H9 (cell line): ENCODE measurements around the gene SF3A2. TPM values are rescaled to one million over a fixed set of nuclear protein-coding genes. Genes with fewer than 3 reads are reported as not detected.

Source experiments
- DNase-seq: peaks from one replicate; pipeline ENCODE4 v3.0.0-alpha.2; 2017
- H2AFZ ChIP-seq: one replicate; pipeline ENCODE4 v1.6.1; 2013; ENCODE audit warnings: mild to moderate bottlenecking, low read length, control low read depth, moderate library complexity
- H2AK5ac ChIP-seq: 2 replicates; pipeline ENCODE4 v1.6.1; 2013; ENCODE audit warnings: low read length, control low read depth, mixed read lengths; ENCODE audit not compliant: insufficient read length
- H2BK120ac ChIP-seq: one replicate; pipeline ENCODE4 v1.6.1; 2013; ENCODE audit warnings: low read depth, mild to moderate bottlenecking, low read length, control low read depth, inconsistent platforms; ENCODE audit not compliant: poor library complexity, severe bottlenecking
- H2BK12ac ChIP-seq: 2 replicates; pipeline ENCODE4 v1.6.1; 2013; ENCODE audit warnings: low read length, control low read depth, mixed read lengths, low read depth; ENCODE audit not compliant: insufficient read length
- H2BK15ac ChIP-seq: 2 replicates; pipeline ENCODE4 v1.6.1; 2013; ENCODE audit warnings: low read depth, low read length, control low read depth
- H2BK20ac ChIP-seq: one replicate; pipeline ENCODE4 v1.6.1; 2013; ENCODE audit warnings: low read depth, mild to moderate bottlenecking, low read length, control low read depth, inconsistent platforms; ENCODE audit not compliant: poor library complexity, severe bottlenecking
- H2BK5ac ChIP-seq: 2 replicates; pipeline ENCODE4 v1.6.1; 2013; ENCODE audit warnings: low read length, control low read depth, mixed read lengths; ENCODE audit not compliant: insufficient read length
- H3K14ac ChIP-seq: 2 replicates; pipeline ENCODE4 v1.6.1; 2013; ENCODE audit warnings: low read length, control low read depth; ENCODE audit not compliant: insufficient read depth
- H3K18ac ChIP-seq: 2 replicates; pipeline ENCODE4 v1.6.1; 2013; ENCODE audit warnings: low read depth, mild to moderate bottlenecking, mixed read lengths, low read length, control low read depth; ENCODE audit not compliant: insufficient read length
- H3K23ac ChIP-seq: 2 replicates; pipeline ENCODE4 v1.6.1; 2013; ENCODE audit warnings: low read length, control low read depth, mixed read lengths, low read depth; ENCODE audit not compliant: insufficient read length
- H3K23me2 ChIP-seq: 2 replicates; pipeline ENCODE4 v1.6.1; 2013; ENCODE audit warnings: low read depth, mild to moderate bottlenecking, mixed read lengths, low read length, control low read depth; ENCODE audit not compliant: insufficient read length, poor library complexity, severe bottlenecking
- H3K27ac ChIP-seq: 2 replicates; pipeline ENCODE4 v1.5.1; 2013; ENCODE audit warnings: low read length, control low read depth, mixed read lengths, low read depth; ENCODE audit not compliant: insufficient read length
- H3K27me3 ChIP-seq: 2 replicates; pipeline ENCODE4 v1.6.1; 2013; ENCODE audit warnings: low read length, control low read depth, inconsistent platforms; ENCODE audit not compliant: insufficient read depth
- H3K4ac ChIP-seq: 2 replicates; pipeline ENCODE4 v1.6.1; 2013; ENCODE audit warnings: low read depth, mild to moderate bottlenecking, control low read depth, inconsistent platforms, low read length, moderate library complexity
- H3K4me1 ChIP-seq: 2 replicates; pipeline ENCODE4 v1.6.1; 2013; ENCODE audit warnings: low read length, control low read depth, inconsistent platforms; ENCODE audit not compliant: insufficient read depth
- H3K4me2 ChIP-seq: 2 replicates; pipeline ENCODE4 v1.6.1; 2013; ENCODE audit warnings: low read length, control low read depth, mixed read lengths; ENCODE audit not compliant: insufficient read length, insufficient read depth
- H3K56ac ChIP-seq: 2 replicates; pipeline ENCODE4 v1.6.1; 2013; ENCODE audit warnings: low read depth, mild to moderate bottlenecking, mixed read lengths, low read length, control low read depth; ENCODE audit not compliant: insufficient read length
- H3K79me1 ChIP-seq: 2 replicates; pipeline ENCODE4 v1.6.1; 2013; ENCODE audit warnings: low read depth, mild to moderate bottlenecking, moderate library complexity, low read length, control low read depth, inconsistent platforms; ENCODE audit not compliant: insufficient read depth, poor library complexity, severe bottlenecking
- H3K79me2 ChIP-seq: 2 replicates; pipeline ENCODE4 v1.6.1; 2013; ENCODE audit warnings: low read length, control low read depth, inconsistent platforms; ENCODE audit not compliant: insufficient read depth
- H3K9ac ChIP-seq: 2 replicates; pipeline ENCODE4 v1.6.1; 2013; ENCODE audit warnings: low read length, control low read depth, mixed read lengths; ENCODE audit not compliant: insufficient read length; ENCODE audit errors: extremely low read depth
- H3K9me3 ChIP-seq: one replicate; pipeline ENCODE4 v1.6.1; 2013; ENCODE audit warnings: low read depth, low read length, inconsistent platforms; ENCODE audit not compliant: control insufficient read depth
- H3T11ph ChIP-seq: one replicate; pipeline ENCODE4 v1.6.1; 2013; ENCODE audit warnings: mild to moderate bottlenecking, low read length, control low read depth, inconsistent platforms
- H4K20me1 ChIP-seq: one replicate; pipeline ENCODE4 v1.6.1; 2013; ENCODE audit not compliant: control insufficient read depth, insufficient read length, insufficient read depth
- H4K5ac ChIP-seq: 2 replicates; pipeline ENCODE4 v1.6.1; 2013; ENCODE audit warnings: low read depth, mild to moderate bottlenecking, mixed read lengths, low read length, control low read depth; ENCODE audit not compliant: insufficient read length
- H4K8ac ChIP-seq: replicated peaks from 2 replicates; pipeline ENCODE4 v1.6.1; 2013; ENCODE audit warnings: low read length, control low read depth, mixed read lengths, low read depth; ENCODE audit not compliant: insufficient read length
- H4K91ac ChIP-seq: 2 replicates; pipeline ENCODE4 v1.6.1; 2013; ENCODE audit warnings: low read depth, mild to moderate bottlenecking, moderate library complexity, mixed read lengths, low read length, control low read depth; ENCODE audit not compliant: insufficient read length
- H3K27ac Mint-ChIP-seq, 3 experiments: 2 replicates in 2 of 3; 3 replicates in 1 of 3; pipeline ENCODE4 v1.8.0; 2020 to 2021; ENCODE audit warnings: mixed read lengths in 3 of 3, mild to moderate bottlenecking in 1 of 3, moderate library complexity in 1 of 3
- H3K27me3 Mint-ChIP-seq: 2 replicates; pipeline ENCODE4 v1.8.0; 2021; ENCODE audit warnings: low read depth, mild to moderate bottlenecking, moderate library complexity, mixed read lengths
- H3K36me3 Mint-ChIP-seq, 3 experiments: 2 replicates in 2 of 3; 3 replicates in 1 of 3; pipeline ENCODE4 v1.8.0; 2020 to 2021; ENCODE audit warnings: low read depth in 3 of 3, mixed read lengths in 3 of 3; ENCODE audit not compliant: insufficient read depth in 1 of 3
- H3K4me1 Mint-ChIP-seq, 2 experiments: 2 replicates each; pipeline ENCODE4 v1.8.0; 2020; ENCODE audit warnings: mixed read lengths in 2 of 2
- H3K4me3 Mint-ChIP-seq, 2 experiments: 2 replicates in 1 of 2; 3 replicates in 1 of 2; pipeline ENCODE4 v1.8.0; 2020 to 2021; ENCODE audit warnings: mild to moderate bottlenecking in 2 of 2, mixed read lengths in 2 of 2, moderate library complexity in 1 of 2
- H3K9me3 Mint-ChIP-seq, 2 experiments: 2 replicates in 1 of 2; 3 replicates in 1 of 2; pipeline ENCODE4 v1.8.0; 2020; ENCODE audit warnings: mild to moderate bottlenecking in 2 of 2, mixed read lengths in 2 of 2, moderate library complexity in 1 of 2
- CTCF ChIP-seq: fragments of 200-600 bp; sonication (generic); conservative IDR thresholded peaks from 3 replicates; pipeline ENCODE4 v1.8.0; 2021; ENCODE audit warnings: antibody characterized with exemption, mild to moderate bottlenecking
- WGBS: extraction: QIAGEN DNeasy Blood & Tissue Kit; methylation state at CpG from one replicate; pipeline ENCODE4 v1.1.7; 2013; ENCODE audit warnings: missing lambda C conversion rate, low lambda C conversion rate, mixed read lengths; ENCODE audit not compliant: insufficient read length; ENCODE audit errors: extremely low coverage; 5-methylcytosine and 5-hydroxymethylcytosine counted together
- total RNA-seq: library from RNA; stranded (reverse); gene quantifications from 2 replicates; pipeline ENCODE4 v1.2.1, GENCODE V29; 2021

SF3A2 gene
- total RNA-seq, 1 experiment from 2014 or later: 166 TPM

- Histone ChIP-seq H3K27ac (no peak overlapping the region), H2BK120ac (no peak overlapping the region)
Measured at GRCh38 chr19:2198317-2198716, 38.3 kb upstream of the SF3A2 start.

More at GRCh38 chr19:2198317-2198716, 38.3 kb upstream of the SF3A2 start:
- WGBS: no CpG with 5 or more reads among the region's 22 CpGs
- H4K20me1 ChIP-seq: peaks cover 5% of the 10 kb centered on the region
- no peaks in the 10 kb centered on the region for H3K9me3 ChIP-seq
- no peaks in the 10 kb centered on the region for H3K4me1 ChIP-seq
- no peak overlapping the region for H3K4me2 ChIP-seq
- H4K8ac ChIP-seq: no peak overlapping the region
- no peak overlapping the region for H3K23ac ChIP-seq
- H3T11ph ChIP-seq: no peak overlapping the region
- no peak overlapping the region; the same call in 1 of the 2 replicates for H3K4ac ChIP-seq
- H2BK15ac ChIP-seq: no peak overlapping the region
- H3K14ac ChIP-seq: no peak overlapping the region
- peak overlapping the region; percentile 75 for H4K91ac ChIP-seq
- H3K79me1 ChIP-seq: no peaks in the 10 kb centered on the region
- H3K27me3 Mint-ChIP-seq: no peaks in the 10 kb centered on the region; the same call in 1 of the 2 replicates
- no peak overlapping the region for H2BK20ac ChIP-seq
- no peak for TF ChIP-seq CTCF
- H2AK5ac ChIP-seq: no peak overlapping the region
- no peak overlapping the region for H2BK12ac ChIP-seq
- H3K36me3 Mint-ChIP-seq: peaks cover 19 to 36% (median 33%) of the 10 kb centered on the region in 3 experiments
- H2AFZ ChIP-seq: no peak overlapping the region
- H3K4me3 Mint-ChIP-seq: no peak overlapping the region
- H3K18ac ChIP-seq: no peak overlapping the region
- peaks cover 2% of the 10 kb centered on the region; the same call in 1 of the 2 replicates for H3K79me2 ChIP-seq
- H3K56ac ChIP-seq: no peak overlapping the region
- H4K5ac ChIP-seq: no peak overlapping the region
- no peak overlapping the region for H3K9ac ChIP-seq
- no peaks in the 10 kb centered on the region for H3K23me2 ChIP-seq
- H2BK5ac ChIP-seq: no peak overlapping the region
- H3K9me3 Mint-ChIP-seq: peaks cover 0 to 8% of the 10 kb centered on the region in 2 experiments; a peak in 1 of 5 replicates
- DNase-seq: no peak
- peaks cover 3 to 6% of the 10 kb centered on the region in 2 experiments; a peak in 3 of 4 replicates for H3K4me1 Mint-ChIP-seq
- H3K27ac Mint-ChIP-seq: peak overlapping the region; percentile 71 to 90 (median 89); a peak in 5 of 7 replicates
- no peaks in the 10 kb centered on the region for H3K27me3 ChIP-seq
